Endodermal cell (in vitro differentiated cells): Measurements from ENCODE around the gene MAML2. TPM values are rescaled to one million over a fixed set of nuclear protein-coding genes. Genes with fewer than 3 reads are reported as not detected.

Experiments used
- DNase-seq: peaks from one replicate; pipeline ENCODE4 v3.0.0-alpha.2; 2017
- H3K27ac ChIP-seq: 2 replicates; pipeline ENCODE4 v1.5.1; 2013; ENCODE audit warnings: mild to moderate bottlenecking, low read depth, low read length, moderate library complexity
- H3K27me3 ChIP-seq: 2 replicates; pipeline ENCODE4 v1.6.1; 2013; ENCODE audit warnings: mild to moderate bottlenecking, low read length, moderate library complexity; ENCODE audit not compliant: insufficient read depth, control insufficient read depth, poor library complexity, severe bottlenecking
- H3K36me3 ChIP-seq: 2 replicates; pipeline ENCODE4 v1.7.0; 2013; ENCODE audit warnings: mild to moderate bottlenecking, low read length, moderate library complexity; ENCODE audit not compliant: control insufficient read depth, insufficient read depth
- H3K4me1 ChIP-seq: one replicate; pipeline ENCODE4 v1.7.0; 2013; ENCODE audit warnings: low read length; ENCODE audit not compliant: control insufficient read depth, insufficient read depth
- H3K4me3 ChIP-seq: 2 replicates; pipeline ENCODE4 v1.5.1; 2013; ENCODE audit warnings: mild to moderate bottlenecking, low read length, moderate library complexity
- H3K9ac ChIP-seq: 2 replicates; pipeline ENCODE4 v1.6.1; 2013; ENCODE audit warnings: mild to moderate bottlenecking, low read length, moderate library complexity; ENCODE audit not compliant: poor library complexity, severe bottlenecking; ENCODE audit errors: extremely low read depth
- H3K9me3 ChIP-seq: 2 replicates; pipeline ENCODE4 v1.6.1; 2013; ENCODE audit warnings: mild to moderate bottlenecking, low read length, moderate library complexity; ENCODE audit not compliant: control insufficient read depth
- H3K27ac Mint-ChIP-seq: 2 replicates; pipeline ENCODE4 v1.8.0; 2020; ENCODE audit warnings: mixed read lengths
- H3K27me3 Mint-ChIP-seq: 2 replicates; pipeline ENCODE4 v1.8.0; 2021; ENCODE audit warnings: mild to moderate bottlenecking, mixed read lengths; ENCODE audit not compliant: insufficient read depth
- H3K36me3 Mint-ChIP-seq: 2 replicates; pipeline ENCODE4 v1.8.0; 2020; ENCODE audit warnings: low read depth, mixed read lengths
- H3K4me1 Mint-ChIP-seq: 2 replicates; pipeline ENCODE4 v1.8.0; 2020; ENCODE audit warnings: mixed read lengths
- H3K4me3 Mint-ChIP-seq: 2 replicates; pipeline ENCODE4 v1.8.0; 2020; ENCODE audit warnings: mild to moderate bottlenecking, moderate library complexity, mixed read lengths
- H3K9me3 Mint-ChIP-seq: 2 replicates; pipeline ENCODE4 v1.8.0; 2020; ENCODE audit warnings: mild to moderate bottlenecking, mixed read lengths
- WGBS, 2 experiments: methylation state at CpG; one replicate each; pipeline versions ENCODE4 v1.1.5 to v1.1.7; 2013; ENCODE audit warnings: missing lambda C conversion rate in 2 of 2, mixed read lengths in 1 of 2; ENCODE audit not compliant: insufficient coverage in 1 of 2, insufficient read length in 1 of 2; 5-methylcytosine and 5-hydroxymethylcytosine counted together
- total RNA-seq, 2 donors: library from RNA; stranded (reverse); fragmentation: NEBNext Ultra II Directional in 1 of 2; extraction: Animal tissue kit (Norgen Biotek cat#: 25700) in 1 of 2; gene quantifications; 2 replicates in 1 of 2; 3 replicates in 1 of 2; pipeline ENCODE4 v1.2.1, GENCODE V29; 2021
- TF ChIP-seq, protein P1 (sequence below): fragments of 200-600 bp; sonication (generic); conservative IDR thresholded peaks from 2 replicates; pipeline ENCODE4 v1.5.0; 2021; ENCODE audit warnings: antibody characterized with exemption, mild to moderate bottlenecking

Gene MAML2
- total RNA-seq, 2 donors from 2014 or later, result 6.6 to 8.0 TPM

DNA sequence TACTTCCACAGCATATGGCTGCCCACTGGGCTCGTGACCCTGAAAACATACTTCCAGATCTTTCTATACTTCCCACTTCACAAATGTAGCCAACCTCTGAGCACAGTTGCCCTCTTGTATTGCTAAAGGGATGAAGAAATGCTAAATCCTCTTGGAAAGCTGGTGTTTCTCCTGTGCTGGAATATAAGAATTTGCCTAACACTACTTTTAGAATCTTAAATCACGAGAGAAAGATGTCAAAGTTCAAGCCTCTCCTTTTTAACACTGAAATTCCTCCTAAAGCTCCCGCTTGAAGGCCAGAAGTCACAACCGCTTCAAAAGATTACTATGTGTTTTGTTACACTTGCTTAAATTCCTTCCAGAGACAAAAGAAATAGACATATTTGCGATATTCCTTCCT, 21.9 kb downstream of the MAML2 start:
- peaks cover 34% of the 10 kb centered on the region for H3K4me1 Mint-ChIP-seq
- Histone ChIP-seq H3K36me3 (no peaks in the 10 kb centered on the region), H3K27me3 (no peaks in the 10 kb centered on the region), H3K4me1 (peaks cover 10% of the 10 kb centered on the region), H3K4me3 (no peak overlapping the region), H3K27ac (no peak overlapping the region), H3K9ac (no peak overlapping the region), H3K9me3 (no peaks in the 10 kb centered on the region)
- H3K27ac Mint-ChIP-seq, result no peak overlapping the region
- H3K36me3 Mint-ChIP-seq, result peaks cover 3% of the 10 kb centered on the region
- no peak for DNase-seq
- 87 to 91% methylated on average over 3 to 5 of the region's 5 CpGs for WGBS, 2 experiments
- no peaks in the 10 kb centered on the region for H3K9me3 Mint-ChIP-seq
- TF ChIP-seq, protein P1, sequence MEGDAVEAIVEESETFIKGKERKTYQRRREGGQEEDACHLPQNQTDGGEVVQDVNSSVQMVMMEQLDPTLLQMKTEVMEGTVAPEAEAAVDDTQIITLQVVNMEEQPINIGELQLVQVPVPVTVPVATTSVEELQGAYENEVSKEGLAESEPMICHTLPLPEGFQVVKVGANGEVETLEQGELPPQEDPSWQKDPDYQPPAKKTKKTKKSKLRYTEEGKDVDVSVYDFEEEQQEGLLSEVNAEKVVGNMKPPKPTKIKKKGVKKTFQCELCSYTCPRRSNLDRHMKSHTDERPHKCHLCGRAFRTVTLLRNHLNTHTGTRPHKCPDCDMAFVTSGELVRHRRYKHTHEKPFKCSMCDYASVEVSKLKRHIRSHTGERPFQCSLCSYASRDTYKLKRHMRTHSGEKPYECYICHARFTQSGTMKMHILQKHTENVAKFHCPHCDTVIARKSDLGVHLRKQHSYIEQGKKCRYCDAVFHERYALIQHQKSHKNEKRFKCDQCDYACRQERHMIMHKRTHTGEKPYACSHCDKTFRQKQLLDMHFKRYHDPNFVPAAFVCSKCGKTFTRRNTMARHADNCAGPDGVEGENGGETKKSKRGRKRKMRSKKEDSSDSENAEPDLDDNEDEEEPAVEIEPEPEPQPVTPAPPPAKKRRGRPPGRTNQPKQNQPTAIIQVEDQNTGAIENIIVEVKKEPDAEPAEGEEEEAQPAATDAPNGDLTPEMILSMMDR, result no peak
- H3K27me3 Mint-ChIP-seq, result no peaks in the 10 kb centered on the region
- no peak overlapping the region for H3K4me3 Mint-ChIP-seq

DNA sequence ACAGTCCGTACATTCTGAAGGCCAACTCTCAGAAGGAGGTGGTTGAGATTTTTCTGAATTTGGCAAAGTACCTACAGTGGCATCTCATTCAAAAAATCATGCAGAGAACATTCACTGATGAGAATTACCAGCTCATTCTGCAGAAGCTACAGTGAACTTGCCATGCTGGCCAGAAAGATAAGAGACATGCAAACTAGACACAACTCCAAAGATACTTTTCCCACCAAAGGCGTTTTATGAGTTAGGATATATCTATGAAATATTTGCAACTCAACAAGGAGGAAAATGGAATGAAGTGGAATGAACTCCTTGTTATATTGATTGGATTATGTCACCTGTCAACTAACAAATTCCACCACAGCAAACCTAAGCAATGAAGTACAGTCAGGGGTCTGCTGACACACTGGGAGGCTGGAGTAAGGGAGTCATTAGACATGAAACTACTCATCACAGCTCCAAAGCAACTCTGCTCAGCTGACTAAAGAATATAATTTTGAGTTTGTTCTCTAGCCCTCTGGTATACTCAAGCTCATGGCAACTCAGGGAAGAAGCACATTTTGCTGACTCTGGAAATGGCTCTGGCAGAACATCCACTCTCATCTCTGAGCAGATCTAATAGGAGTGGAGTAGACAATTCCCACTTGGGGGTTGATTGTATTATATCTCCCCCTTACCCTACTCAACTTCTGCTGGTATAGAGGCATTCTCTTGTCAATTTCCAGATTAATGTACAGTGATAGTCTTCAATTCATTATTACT, 22.9 kb downstream of the MAML2 start:
- TF ChIP-seq, protein P1, result no peak
- Histone ChIP-seq H3K4me1 (peaks cover 10% of the 10 kb centered on the region), H3K4me3 (no peak overlapping the region), H3K27me3 (no peaks in the 10 kb centered on the region), H3K9me3 (no peaks in the 10 kb centered on the region), H3K36me3 (no peaks in the 10 kb centered on the region), H3K27ac (no peak overlapping the region), H3K9ac (no peak overlapping the region)
- Mint-ChIP-seq H3K4me1 (peaks cover 27% of the 10 kb centered on the region), H3K27ac (no peak overlapping the region), H3K4me3 (no peak overlapping the region), H3K27me3 (no peaks in the 10 kb centered on the region), H3K9me3 (no peaks in the 10 kb centered on the region), H3K36me3 (peaks cover 3% of the 10 kb centered on the region)
- 90 to 100% methylated on average over 1 to 2 of the region's 2 CpGs for WGBS, 2 experiments
- no peak for DNase-seq

DNA sequence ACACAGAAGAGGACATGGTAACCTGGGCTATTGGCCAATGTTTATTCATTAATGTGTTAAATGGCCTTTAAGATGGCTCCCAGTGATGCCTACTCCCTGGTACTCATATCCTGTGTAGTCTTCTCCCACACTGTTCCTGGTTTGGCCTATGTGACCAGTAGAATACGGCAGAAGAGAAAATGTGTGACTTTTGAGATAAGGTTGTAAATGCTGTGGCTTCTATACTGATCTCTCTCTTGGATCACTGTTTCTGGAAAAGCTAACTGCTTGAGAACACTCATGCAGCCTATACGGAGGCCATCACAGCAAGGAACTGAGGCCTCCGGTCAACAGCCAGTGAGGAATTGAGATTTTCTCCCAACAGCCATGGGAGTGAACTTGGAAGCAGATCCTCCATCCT, 24.1 kb downstream of the MAML2 start:
- Mint-ChIP-seq H3K4me3 (no peak overlapping the region), H3K4me1 (peaks cover 35% of the 10 kb centered on the region), H3K36me3 (peaks cover 3% of the 10 kb centered on the region), H3K9me3 (no peaks in the 10 kb centered on the region), H3K27me3 (no peaks in the 10 kb centered on the region), H3K27ac (no peak overlapping the region)
- TF ChIP-seq, protein P1, result no peak
- Histone ChIP-seq H3K9ac (no peak overlapping the region), H3K27me3 (no peaks in the 10 kb centered on the region), H3K27ac (no peak overlapping the region), H3K9me3 (no peaks in the 10 kb centered on the region), H3K4me3 (no peak overlapping the region), H3K36me3 (no peaks in the 10 kb centered on the region), H3K4me1 (peaks cover 10% of the 10 kb centered on the region)
- no peak for DNase-seq
- WGBS, 2 experiments, result 83 to 94% methylated on average over 2 to 3 of the region's 3 CpGs
